Stimulated activated naive B cell treated with anti-CD40 and anti-IgM and Interleukin-4, amounts not matched to agents 10 μg/mL and 1 μg/mL and 100 μg/mL, for 72 hours (primary cell): ENCODE measurements around the gene AK5.
"Not testable (repeated sequence)": the region's sequence is repeated elsewhere in the genome, so short reads cannot be mapped to it uniquely, and the experiment has no call there.

Experiments used
- ATAC-seq, 2 donors: fragments of 150-1000 bp; cut with Tn5 transposase; replicated peaks; 2 replicates each; pipeline ENCODE4 v1.10.0; 2021; ENCODE audit warnings: moderate library complexity in 1 of 2
- DNase-seq: peaks from one replicate; pipeline ENCODE4 v3.0.0; 2021
- H3K27ac Mint-ChIP-seq: one replicate; pipeline ENCODE4 v1.8.0; 2022; ENCODE audit warnings: mild to moderate bottlenecking, mixed read lengths
- H3K27me3 Mint-ChIP-seq, 2 donors: one replicate each; pipeline ENCODE4 v1.8.0; 2022; ENCODE audit warnings: mixed read lengths in 2 of 2
- H3K36me3 Mint-ChIP-seq, 2 donors: one replicate each; pipeline ENCODE4 v1.8.0; 2022; ENCODE audit warnings: mixed read lengths in 2 of 2, mild to moderate bottlenecking in 1 of 2
- H3K4me1 Mint-ChIP-seq, 2 donors: one replicate each; pipeline ENCODE4 v1.8.0; 2022; ENCODE audit warnings: mixed read lengths in 2 of 2, mild to moderate bottlenecking in 1 of 2
- H3K4me3 Mint-ChIP-seq, 2 donors: one replicate each; pipeline ENCODE4 v1.8.0; 2022; ENCODE audit warnings: mild to moderate bottlenecking in 2 of 2, mixed read lengths in 2 of 2, moderate library complexity in 1 of 2
- H3K9me3 Mint-ChIP-seq, 2 donors: one replicate each; pipeline ENCODE4 v1.8.0; 2022; ENCODE audit warnings: mixed read lengths in 2 of 2, mild to moderate bottlenecking in 1 of 2

Gene AK5

GRCh38 chr1:77475641-77476040 lies 193.8 kb downstream of the AK5 start:
- Mint-ChIP-seq H3K36me3 (no peaks in the 10 kb centered on the region), H3K9me3 (no peaks in the 10 kb centered on the region), H3K4me1 (no peaks in the 10 kb centered on the region), H3K4me3 (no peak overlapping the region), H3K27ac (no peak overlapping the region), H3K27me3 (peaks cover 0 to 14% of the 10 kb centered on the region in 2 donors)
- ATAC-seq: no peak
- no peak for DNase-seq

GRCh38 chr1:77476475-77476874 lies 194.7 kb downstream of the AK5 start:
- Mint-ChIP-seq H3K9me3 (no peaks in the 10 kb centered on the region), H3K4me3 (no peak overlapping the region), H3K36me3 (no peaks in the 10 kb centered on the region), H3K4me1 (no peaks in the 10 kb centered on the region), H3K27ac (no peak overlapping the region), H3K27me3 (peaks cover 0 to 12% of the 10 kb centered on the region in 2 donors)
- ATAC-seq: no peak
- DNase-seq: no peak

GRCh38 chr1:77484334-77484733 lies 202.5 kb downstream of the AK5 start:
- Mint-ChIP-seq H3K4me3 (no peak overlapping the region), H3K27ac (no peak overlapping the region)
- ATAC-seq: no peak

GRCh38 chr1:77484926-77485325 lies 203.1 kb downstream of the AK5 start:
- ATAC-seq (no peak), DNase-seq (no peak)
- no peaks in the 10 kb centered on the region for H3K36me3 Mint-ChIP-seq
- H3K9me3 Mint-ChIP-seq: no peaks in the 10 kb centered on the region
- H3K4me3 Mint-ChIP-seq: no peak overlapping the region
- no peaks in the 10 kb centered on the region for H3K27me3 Mint-ChIP-seq
- H3K4me1 Mint-ChIP-seq: no peaks in the 10 kb centered on the region
- no peak overlapping the region for H3K27ac Mint-ChIP-seq

More at GRCh38 chr1:77484334-77484733, 202.5 kb downstream of the AK5 start:
- Mint-ChIP-seq H3K27me3 (peaks cover 0 to 3% of the 10 kb centered on the region in 2 donors), H3K4me1 (no peaks in the 10 kb centered on the region), H3K9me3 (no peaks in the 10 kb centered on the region), H3K36me3 (no peaks in the 10 kb centered on the region)
- no peak for DNase-seq

GRCh38 chr1:77487631-77488030 lies 205.8 kb downstream of the AK5 start:
- H3K27ac Mint-ChIP-seq: no peak overlapping the region
- H3K36me3 Mint-ChIP-seq: no peaks in the 10 kb centered on the region
- ATAC-seq: no peak
- H3K9me3 Mint-ChIP-seq: no peaks in the 10 kb centered on the region
- DNase-seq: no peak
- H3K4me3 Mint-ChIP-seq: no peak overlapping the region
- no peaks in the 10 kb centered on the region for H3K4me1 Mint-ChIP-seq
- no peaks in the 10 kb centered on the region for H3K27me3 Mint-ChIP-seq

- H3K9me3 Mint-ChIP-seq: no peaks in the 10 kb centered on the region
- H3K4me3 Mint-ChIP-seq: no peak overlapping the region
- H3K36me3 Mint-ChIP-seq: no peaks in the 10 kb centered on the region
- ATAC-seq (no peak), DNase-seq (no peak)
- no peak overlapping the region for H3K27ac Mint-ChIP-seq
- H3K4me1 Mint-ChIP-seq: no peaks in the 10 kb centered on the region
- H3K27me3 Mint-ChIP-seq: no peaks in the 10 kb centered on the region
These were observed 208.1 kb downstream of the AK5 start for GRCh38 chr1:77489910-77490309.

- H3K9me3 Mint-ChIP-seq: peaks cover 7 to 8% of the 10 kb centered on the region in 2 donors
- H3K4me1 Mint-ChIP-seq: no peaks in the 10 kb centered on the region
- peaks cover 0 to 6% of the 10 kb centered on the region in 2 donors for H3K36me3 Mint-ChIP-seq
- peaks cover 0 to 7% of the 10 kb centered on the region in 2 donors for H3K27me3 Mint-ChIP-seq
- no peak overlapping the region for H3K27ac Mint-ChIP-seq
- no peak for DNase-seq
- ATAC-seq: no peak
- no peak overlapping the region for H3K4me3 Mint-ChIP-seq
These were observed 212.2 kb downstream of the AK5 start for GRCh38 chr1:77494026-77494425.

GRCh38 chr1:77498918-77499317 lies 217.1 kb downstream of the AK5 start:
- Mint-ChIP-seq H3K4me3 (no peak overlapping the region), H3K4me1 (peaks cover 0 to 6% of the 10 kb centered on the region in 2 donors)
- DNase-seq: no peak

GRCh38 chr1:77499466-77499865 lies 217.6 kb downstream of the AK5 start:
- Mint-ChIP-seq H3K27ac (no peak overlapping the region), H3K27me3 (peaks cover 0 to 7% of the 10 kb centered on the region in 2 donors), H3K9me3 (peaks cover 7 to 8% of the 10 kb centered on the region in 2 donors), H3K36me3 (peaks cover 0 to 6% of the 10 kb centered on the region in 2 donors), H3K4me1 (peaks cover under 1 to 6% of the 10 kb centered on the region in 2 donors), H3K4me3 (no peak overlapping the region)
- DNase-seq (no peak), ATAC-seq (no peak)

More at GRCh38 chr1:77498918-77499317, 217.1 kb downstream of the AK5 start:
- no peak for ATAC-seq
- H3K27me3 Mint-ChIP-seq: peaks cover 0 to 7% of the 10 kb centered on the region in 2 donors
- H3K36me3 Mint-ChIP-seq: peaks cover 0 to 6% of the 10 kb centered on the region in 2 donors
- no peak overlapping the region for H3K27ac Mint-ChIP-seq
- H3K9me3 Mint-ChIP-seq: peaks cover 7 to 8% of the 10 kb centered on the region in 2 donors

- Mint-ChIP-seq H3K27me3 (no peaks in the 10 kb centered on the region), H3K4me3 (peak overlapping the region in 1 of 2 donors; percentile 18), H3K4me1 (peaks cover 5 to 15% of the 10 kb centered on the region in 2 donors), H3K27ac (no peak overlapping the region), H3K9me3 (no peaks in the 10 kb centered on the region), H3K36me3 (no peaks in the 10 kb centered on the region)
- ATAC-seq (peak; percentile 90 to 92), DNase-seq (no peak)
These were observed 223.2 kb downstream of the AK5 start for GRCh38 chr1:77504986-77505385.

- Mint-ChIP-seq H3K9me3 (no peaks in the 10 kb centered on the region), H3K27ac (no peak overlapping the region), H3K4me1 (peaks cover 5 to 15% of the 10 kb centered on the region in 2 donors), H3K4me3 (no peak overlapping the region), H3K36me3 (no peaks in the 10 kb centered on the region), H3K27me3 (no peaks in the 10 kb centered on the region)
- ATAC-seq (no peak), DNase-seq (no peak)
These were observed 225.0 kb downstream of the AK5 start for GRCh38 chr1:77506771-77507170.

GRCh38 chr1:77509051-77509492 lies 227.3 kb downstream of the AK5 start:
- Mint-ChIP-seq H3K27ac (no peak overlapping the region), H3K27me3 (no peaks in the 10 kb centered on the region), H3K36me3 (no peaks in the 10 kb centered on the region), H3K4me3 (no peak overlapping the region), H3K9me3 (peaks cover 0 to 2% of the 10 kb centered on the region in 2 donors), H3K4me1 (peaks cover 5 to 9% of the 10 kb centered on the region in 2 donors)
- DNase-seq (no peak), ATAC-seq (no peak)

GRCh38 chr1:77509898-77510297 lies 228.1 kb downstream of the AK5 start:
- Mint-ChIP-seq H3K9me3 (peaks cover 0 to 2% of the 10 kb centered on the region in 2 donors), H3K4me3 (no peak overlapping the region), H3K4me1 (peaks cover 3 to 5% of the 10 kb centered on the region in 2 donors), H3K36me3 (no peaks in the 10 kb centered on the region), H3K27me3 (no peaks in the 10 kb centered on the region), H3K27ac (no peak overlapping the region)
- no peak for DNase-seq
- no peak for ATAC-seq

GRCh38 chr1:77511440-77511840 lies 229.6 kb downstream of the AK5 start:
- Mint-ChIP-seq H3K9me3 (peaks cover 0 to 2% of the 10 kb centered on the region in 2 donors), H3K27ac (no peak overlapping the region), H3K27me3 (peaks cover 0 to 3% of the 10 kb centered on the region in 2 donors), H3K4me3 (no peak overlapping the region), H3K36me3 (no peaks in the 10 kb centered on the region), H3K4me1 (peaks cover 0 to 2% of the 10 kb centered on the region in 2 donors)
- ATAC-seq (no peak), DNase-seq (no peak)

GRCh38 chr1:77512650-77513049 lies 230.8 kb downstream of the AK5 start:
- not testable (repeated sequence) for H3K36me3 Mint-ChIP-seq, H3K4me1 Mint-ChIP-seq, H3K9me3 Mint-ChIP-seq, H3K27ac Mint-ChIP-seq, H3K4me3 Mint-ChIP-seq, DNase-seq, H3K27me3 Mint-ChIP-seq, ATAC-seq
